ENCODE results near the gene SPHKAP.

DNA sequence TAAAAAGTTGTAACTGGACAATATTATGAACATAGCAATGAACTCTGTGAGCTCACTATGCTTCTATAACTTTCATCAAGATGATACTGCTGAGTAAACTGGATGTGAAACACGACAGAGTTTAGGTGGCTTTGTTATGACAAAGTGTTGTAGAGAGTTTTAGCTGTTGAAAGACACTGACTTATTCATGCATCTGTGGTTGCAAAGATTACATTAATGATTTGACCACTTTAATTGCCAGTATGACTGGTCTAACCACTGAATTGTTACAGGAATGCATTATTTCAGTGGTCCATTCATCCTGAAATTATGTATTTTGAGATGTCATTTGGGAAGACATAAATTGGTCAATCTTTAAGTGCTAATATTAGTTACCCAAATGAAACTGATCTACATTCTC is 117.9 kb downstream of the SPHKAP start:
- TF ChIP-seq, protein P1, sequence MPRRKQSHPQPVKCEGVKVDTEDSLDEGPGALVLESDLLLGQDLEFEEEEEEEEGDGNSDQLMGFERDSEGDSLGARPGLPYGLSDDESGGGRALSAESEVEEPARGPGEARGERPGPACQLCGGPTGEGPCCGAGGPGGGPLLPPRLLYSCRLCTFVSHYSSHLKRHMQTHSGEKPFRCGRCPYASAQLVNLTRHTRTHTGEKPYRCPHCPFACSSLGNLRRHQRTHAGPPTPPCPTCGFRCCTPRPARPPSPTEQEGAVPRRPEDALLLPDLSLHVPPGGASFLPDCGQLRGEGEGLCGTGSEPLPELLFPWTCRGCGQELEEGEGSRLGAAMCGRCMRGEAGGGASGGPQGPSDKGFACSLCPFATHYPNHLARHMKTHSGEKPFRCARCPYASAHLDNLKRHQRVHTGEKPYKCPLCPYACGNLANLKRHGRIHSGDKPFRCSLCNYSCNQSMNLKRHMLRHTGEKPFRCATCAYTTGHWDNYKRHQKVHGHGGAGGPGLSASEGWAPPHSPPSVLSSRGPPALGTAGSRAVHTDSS (tag by site-specific recombination; IDR thresholded peaks at IDR 0.05): no peak
- TF ChIP-seq, protein P2, sequence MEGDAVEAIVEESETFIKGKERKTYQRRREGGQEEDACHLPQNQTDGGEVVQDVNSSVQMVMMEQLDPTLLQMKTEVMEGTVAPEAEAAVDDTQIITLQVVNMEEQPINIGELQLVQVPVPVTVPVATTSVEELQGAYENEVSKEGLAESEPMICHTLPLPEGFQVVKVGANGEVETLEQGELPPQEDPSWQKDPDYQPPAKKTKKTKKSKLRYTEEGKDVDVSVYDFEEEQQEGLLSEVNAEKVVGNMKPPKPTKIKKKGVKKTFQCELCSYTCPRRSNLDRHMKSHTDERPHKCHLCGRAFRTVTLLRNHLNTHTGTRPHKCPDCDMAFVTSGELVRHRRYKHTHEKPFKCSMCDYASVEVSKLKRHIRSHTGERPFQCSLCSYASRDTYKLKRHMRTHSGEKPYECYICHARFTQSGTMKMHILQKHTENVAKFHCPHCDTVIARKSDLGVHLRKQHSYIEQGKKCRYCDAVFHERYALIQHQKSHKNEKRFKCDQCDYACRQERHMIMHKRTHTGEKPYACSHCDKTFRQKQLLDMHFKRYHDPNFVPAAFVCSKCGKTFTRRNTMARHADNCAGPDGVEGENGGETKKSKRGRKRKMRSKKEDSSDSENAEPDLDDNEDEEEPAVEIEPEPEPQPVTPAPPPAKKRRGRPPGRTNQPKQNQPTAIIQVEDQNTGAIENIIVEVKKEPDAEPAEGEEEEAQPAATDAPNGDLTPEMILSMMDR (tag by site-specific recombination; IDR thresholded peaks at IDR 0.05): no peak
- TF ChIP-seq, protein P3, sequence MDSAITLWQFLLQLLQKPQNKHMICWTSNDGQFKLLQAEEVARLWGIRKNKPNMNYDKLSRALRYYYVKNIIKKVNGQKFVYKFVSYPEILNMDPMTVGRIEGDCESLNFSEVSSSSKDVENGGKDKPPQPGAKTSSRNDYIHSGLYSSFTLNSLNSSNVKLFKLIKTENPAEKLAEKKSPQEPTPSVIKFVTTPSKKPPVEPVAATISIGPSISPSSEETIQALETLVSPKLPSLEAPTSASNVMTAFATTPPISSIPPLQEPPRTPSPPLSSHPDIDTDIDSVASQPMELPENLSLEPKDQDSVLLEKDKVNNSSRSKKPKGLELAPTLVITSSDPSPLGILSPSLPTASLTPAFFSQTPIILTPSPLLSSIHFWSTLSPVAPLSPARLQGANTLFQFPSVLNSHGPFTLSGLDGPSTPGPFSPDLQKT (IDR thresholded peaks at IDR 0.05; ENCODE audit: borderline replicate concordance, low read depth, low read length): no peak
- TF ChIP-seq SP2 (tag by site-specific recombination; IDR thresholded peaks at IDR 0.05) (no peak), YY1 (tag by site-specific recombination; IDR thresholded peaks at IDR 0.05) (no peak), ZEB2 (tag by site-specific recombination; IDR thresholded peaks at IDR 0.05) (no peak), ZNF140 (tag by site-specific recombination; IDR thresholded peaks at IDR 0.05) (no peak), ZNF830 (tag by site-specific recombination; IDR thresholded peaks at IDR 0.05; ENCODE audit: low read depth) (no peak), ZNF23 (tag by site-specific recombination; IDR thresholded peaks at IDR 0.05; ENCODE audit: borderline replicate concordance) (no peak), TCF7L2 (IDR thresholded peaks at IDR 0.05; ENCODE audit: borderline replicate concordance, low read depth, low read length) (no peak), ZBTB8A (tag by site-specific recombination; IDR thresholded peaks at IDR 0.05) (no peak)
- TF ChIP-seq, protein P4, sequence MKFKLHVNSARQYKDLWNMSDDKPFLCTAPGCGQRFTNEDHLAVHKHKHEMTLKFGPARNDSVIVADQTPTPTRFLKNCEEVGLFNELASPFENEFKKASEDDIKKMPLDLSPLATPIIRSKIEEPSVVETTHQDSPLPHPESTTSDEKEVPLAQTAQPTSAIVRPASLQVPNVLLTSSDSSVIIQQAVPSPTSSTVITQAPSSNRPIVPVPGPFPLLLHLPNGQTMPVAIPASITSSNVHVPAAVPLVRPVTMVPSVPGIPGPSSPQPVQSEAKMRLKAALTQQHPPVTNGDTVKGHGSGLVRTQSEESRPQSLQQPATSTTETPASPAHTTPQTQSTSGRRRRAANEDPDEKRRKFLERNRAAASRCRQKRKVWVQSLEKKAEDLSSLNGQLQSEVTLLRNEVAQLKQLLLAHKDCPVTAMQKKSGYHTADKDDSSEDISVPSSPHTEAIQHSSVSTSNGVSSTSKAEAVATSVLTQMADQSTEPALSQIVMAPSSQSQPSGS (tag by site-specific recombination; IDR thresholded peaks at IDR 0.05; ENCODE audit: low read depth): no peak
- TF ChIP-seq, protein P5, sequence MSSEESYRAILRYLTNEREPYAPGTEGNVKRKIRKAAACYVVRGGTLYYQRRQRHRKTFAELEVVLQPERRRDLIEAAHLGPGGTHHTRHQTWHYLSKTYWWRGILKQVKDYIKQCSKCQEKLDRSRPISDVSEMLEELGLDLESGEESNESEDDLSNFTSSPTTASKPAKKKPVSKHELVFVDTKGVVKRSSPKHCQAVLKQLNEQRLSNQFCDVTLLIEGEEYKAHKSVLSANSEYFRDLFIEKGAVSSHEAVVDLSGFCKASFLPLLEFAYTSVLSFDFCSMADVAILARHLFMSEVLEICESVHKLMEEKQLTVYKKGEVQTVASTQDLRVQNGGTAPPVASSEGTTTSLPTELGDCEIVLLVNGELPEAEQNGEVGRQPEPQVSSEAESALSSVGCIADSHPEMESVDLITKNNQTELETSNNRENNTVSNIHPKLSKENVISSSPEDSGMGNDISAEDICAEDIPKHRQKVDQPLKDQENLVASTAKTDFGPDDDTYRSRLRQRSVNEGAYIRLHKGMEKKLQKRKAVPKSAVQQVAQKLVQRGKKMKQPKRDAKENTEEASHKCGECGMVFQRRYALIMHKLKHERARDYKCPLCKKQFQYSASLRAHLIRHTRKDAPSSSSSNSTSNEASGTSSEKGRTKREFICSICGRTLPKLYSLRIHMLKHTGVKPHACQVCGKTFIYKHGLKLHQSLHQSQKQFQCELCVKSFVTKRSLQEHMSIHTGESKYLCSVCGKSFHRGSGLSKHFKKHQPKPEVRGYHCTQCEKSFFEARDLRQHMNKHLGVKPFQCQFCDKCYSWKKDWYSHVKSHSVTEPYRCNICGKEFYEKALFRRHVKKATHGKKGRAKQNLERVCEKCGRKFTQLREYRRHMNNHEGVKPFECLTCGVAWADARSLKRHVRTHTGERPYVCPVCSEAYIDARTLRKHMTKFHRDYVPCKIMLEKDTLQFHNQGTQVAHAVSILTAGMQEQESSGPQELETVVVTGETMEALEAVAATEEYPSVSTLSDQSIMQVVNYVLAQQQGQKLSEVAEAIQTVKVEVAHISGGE (tag by site-specific recombination; conservative IDR thresholded peaks at IDR 0.05; ENCODE audit: low read depth): no peak

Measured in HEK293 (cell line).